Measurements from ENCODE around the gene RADIL. TPM values are rescaled to one million over a fixed set of nuclear protein-coding genes. Genes with fewer than 3 reads are reported as not detected.

The RADIL gene
- total and polyA plus RNA-seq, 9 of the 15 experiments (the other 6 are each of a cell fraction or from before 2014, with no cell fraction given), result 0.06 to 8.1 (median 1.9) TPM; not detected in 1

DNA sequence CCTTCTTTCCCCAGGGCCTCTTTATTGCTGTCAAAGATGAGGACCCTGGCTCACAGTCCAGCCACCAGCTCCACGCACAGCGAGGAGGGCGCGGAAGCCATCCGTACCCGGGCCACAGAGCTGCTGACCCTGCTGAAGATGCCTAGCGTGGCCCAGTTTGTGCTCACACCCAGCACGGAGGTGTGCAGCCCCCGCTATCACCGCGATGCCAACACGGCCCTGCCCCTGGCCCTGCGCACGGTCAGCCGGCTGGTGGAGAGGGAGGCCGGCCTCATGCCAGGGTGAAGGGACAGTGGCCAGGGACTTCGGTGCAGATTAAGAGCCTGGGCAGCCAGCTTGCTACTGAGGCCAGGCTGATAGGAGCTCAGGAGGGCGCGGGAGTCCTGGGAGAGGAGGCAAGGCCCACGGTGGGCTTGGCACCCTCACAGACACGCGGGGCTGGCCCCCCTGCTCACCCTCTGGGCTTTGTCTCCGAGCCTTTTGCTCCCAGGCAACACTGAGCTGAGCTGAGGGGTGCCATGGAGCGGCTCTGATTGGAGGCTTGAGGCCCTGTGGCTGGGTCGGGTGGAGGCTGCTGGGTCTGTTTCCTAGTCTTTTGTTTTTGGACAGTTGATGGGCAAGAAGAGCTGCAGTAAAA, 92.3 kb downstream of the RADIL start:
- Histone ChIP-seq H3K9me3 (replicated peaks; ENCODE audit: control insufficient read depth, insufficient read depth, low read depth, low read length) (no peaks in the 10 kb centered on the region), H3K4me2 (ENCODE audit: insufficient read depth, low read length) (no peak overlapping the region), H3K27ac (ENCODE audit: extremely low read depth, low read depth, low read length) (no peak overlapping the region), H4K20me1 (replicated peaks; ENCODE audit: control insufficient read depth, insufficient read depth, low read length) (no peaks in the 10 kb centered on the region), H3K79me2 (ENCODE audit: control insufficient read depth, insufficient read depth, low read length) (no peaks in the 10 kb centered on the region), H3K4me1 (replicated peaks in 1 of 2; ENCODE audit: control insufficient read depth in 2 of 2, insufficient read depth in 2 of 2, low read length in 2 of 2) (peaks cover 0 to 34% of the 10 kb centered on the region in 2 experiments; a peak in 3 of 5 replicates), H3K36me3 (ENCODE audit: control insufficient read depth, insufficient read depth, low read length) (peaks cover 36% of the 10 kb centered on the region; the same call in 1 of the 3 replicates), H3K27me3 (ENCODE audit: control insufficient read depth in 2 of 2, insufficient read depth in 2 of 2, low read length in 2 of 2) (no peaks in the 10 kb centered on the region), H2AFZ (ENCODE audit: low read depth, low read length) (no peak overlapping the region), H3K4me3 (no peak overlapping the region), H3K9ac (ENCODE audit: insufficient read depth in 1 of 2, low read depth in 2 of 2, low read length in 2 of 2) (no peak overlapping the region; a peak in 1 of 4 replicates), H3K9me1 (ENCODE audit: control insufficient read depth, insufficient read depth, low read length) (no peaks in the 10 kb centered on the region)
- 95% methylated on average over 23 of the region's 25 CpGs for WGBS (ENCODE audit: insufficient coverage, low coverage, missing lambda C conversion rate)
- DNase-seq (ENCODE audit: extremely low read depth in 1 of 4, low spot score in 3 of 4) (no peak), ATAC-seq (no peak), FAIRE-seq (no peak)
- intact Hi-C loops (cut with micrococcal nuclease) (loop anchor here (10.0 kb wide), 1 partner anchor 94 kb away; the partner anchor contains the start of gene RADIL), in situ Hi-C loops (cut with MboI) (loop anchor here (10.0 kb wide), 1 partner anchor 294 kb away; no protein-coding TSS in a partner anchor)
- POLR2A ChIA-PET, result interaction anchor here (0.8 to 1.1 kb wide), 2 partner anchors 11 to 178 kb away, joined by 3 to 4 read pairs; no protein-coding TSS in a partner anchor
- TSS peak; percentile 49 for BruUV-seq (replicated peaks)
- CTCF ChIA-PET (ENCODE audit: low intra/inter-chr PET ratio), result no interaction called here
- TF ChIP-seq CHD2 (IDR thresholded peaks at IDR 0.05; ENCODE audit: low read depth, low read length), result no peak
- TF ChIP-seq RBFOX2 (IDR thresholded peaks at IDR 0.05; ENCODE audit: low read depth, low read length), result 0 out of 2 replicates have a peak, but pooled peaks have one; percentile 10

DNA sequence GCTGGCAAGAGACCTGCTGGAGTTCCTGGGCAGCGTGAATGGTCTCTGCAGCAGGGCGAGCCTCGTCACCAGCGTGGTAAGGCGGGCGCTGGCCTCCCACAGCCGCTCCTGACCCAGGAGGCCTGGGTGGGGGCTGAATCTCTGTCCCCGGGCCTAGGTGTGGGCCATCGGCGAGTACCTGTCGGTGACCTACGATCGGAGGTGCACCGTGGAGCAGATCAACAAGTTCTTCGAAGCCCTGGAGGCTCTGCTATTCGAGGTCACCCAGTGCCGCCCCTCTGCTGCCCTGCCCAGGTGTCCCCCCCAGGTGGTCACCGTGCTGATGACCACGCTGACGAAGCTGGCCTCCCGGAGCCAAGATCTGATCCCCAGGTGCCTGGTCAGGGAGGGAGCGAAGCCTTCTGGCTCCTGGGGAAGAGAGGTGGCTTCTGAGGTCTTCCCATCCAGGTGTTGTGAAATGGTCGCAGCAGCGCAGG, 93.0 kb downstream of the RADIL start:
- no peak overlapping the region for H3K27ac ChIP-seq (ENCODE audit: extremely low read depth, low read depth, low read length)
- 95% methylated on average over 20 of the region's 24 CpGs for WGBS (ENCODE audit: insufficient coverage, low coverage, missing lambda C conversion rate)
- FAIRE-seq (no peak), ATAC-seq (no peak), DNase-seq (ENCODE audit: extremely low read depth in 1 of 4, low spot score in 3 of 4) (no peak)
- POLR2A ChIA-PET, result interaction anchor here (0.8 to 1.1 kb wide), 2 partner anchors 10 to 177 kb away, joined by 3 to 4 read pairs; no protein-coding TSS in a partner anchor
- peaks cover 0 to 34% of the 10 kb centered on the region in 2 experiments; a peak in 3 of 5 replicates for H3K4me1 ChIP-seq (replicated peaks in 1 of 2; ENCODE audit: control insufficient read depth in 2 of 2, insufficient read depth in 2 of 2, low read length in 2 of 2)
- H3K79me2 ChIP-seq (ENCODE audit: control insufficient read depth, insufficient read depth, low read length), result no peaks in the 10 kb centered on the region
- no TSS peak for BruUV-seq (replicated peaks)
- no peaks in the 10 kb centered on the region for H3K27me3 ChIP-seq (ENCODE audit: control insufficient read depth in 2 of 2, insufficient read depth in 2 of 2, low read length in 2 of 2)
- H3K9ac ChIP-seq (ENCODE audit: insufficient read depth in 1 of 2, low read depth in 2 of 2, low read length in 2 of 2), result no peak overlapping the region; a peak in 1 of 4 replicates
- no peak overlapping the region for H3K4me2 ChIP-seq (ENCODE audit: insufficient read depth, low read length)
- H3K9me3 ChIP-seq (replicated peaks; ENCODE audit: control insufficient read depth, insufficient read depth, low read depth, low read length), result no peaks in the 10 kb centered on the region
- H3K9me1 ChIP-seq (ENCODE audit: control insufficient read depth, insufficient read depth, low read length), result no peaks in the 10 kb centered on the region
- CTCF ChIA-PET (ENCODE audit: low intra/inter-chr PET ratio), result no interaction called here
- no peaks in the 10 kb centered on the region for H4K20me1 ChIP-seq (replicated peaks; ENCODE audit: control insufficient read depth, insufficient read depth, low read length)
- H2AFZ ChIP-seq (ENCODE audit: low read depth, low read length), result no peak overlapping the region
- intact Hi-C loops (cut with micrococcal nuclease) (loop anchor here (10.0 kb wide), 1 partner anchor 94 kb away; the partner anchor contains the start of gene RADIL), in situ Hi-C loops (cut with MboI) (loop anchor here (10.0 kb wide), 1 partner anchor 294 kb away; no protein-coding TSS in a partner anchor)
- H3K4me3 ChIP-seq, result no peak overlapping the region
- peaks cover 40% of the 10 kb centered on the region; the same call in 1 of the 3 replicates for H3K36me3 ChIP-seq (ENCODE audit: control insufficient read depth, insufficient read depth, low read length)
- TF ChIP-seq E2F3 (CRISPR knock-in tag; IDR thresholded peaks at IDR 0.05) (no peak), MAFK (IDR thresholded peaks at IDR 0.05; ENCODE audit: low read length) (no peak), DMBX1 (CRISPR knock-in tag; IDR thresholded peaks at IDR 0.05; ENCODE audit: borderline replicate concordance) (no peak), PTTG1 (tag; IDR thresholded peaks at IDR 0.05; ENCODE audit: low read depth) (no peak), RAD51 (IDR thresholded peaks at IDR 0.05; ENCODE audit: borderline replicate concordance, low read depth) (no peak), RB1 (IDR thresholded peaks at IDR 0.05; ENCODE audit: low read depth) (no peak), EZH2 (IDR thresholded peaks at IDR 0.05; ENCODE audit: borderline replicate concordance, low read depth, low read length) (no peak)
- TF ChIP-seq, protein P1, sequence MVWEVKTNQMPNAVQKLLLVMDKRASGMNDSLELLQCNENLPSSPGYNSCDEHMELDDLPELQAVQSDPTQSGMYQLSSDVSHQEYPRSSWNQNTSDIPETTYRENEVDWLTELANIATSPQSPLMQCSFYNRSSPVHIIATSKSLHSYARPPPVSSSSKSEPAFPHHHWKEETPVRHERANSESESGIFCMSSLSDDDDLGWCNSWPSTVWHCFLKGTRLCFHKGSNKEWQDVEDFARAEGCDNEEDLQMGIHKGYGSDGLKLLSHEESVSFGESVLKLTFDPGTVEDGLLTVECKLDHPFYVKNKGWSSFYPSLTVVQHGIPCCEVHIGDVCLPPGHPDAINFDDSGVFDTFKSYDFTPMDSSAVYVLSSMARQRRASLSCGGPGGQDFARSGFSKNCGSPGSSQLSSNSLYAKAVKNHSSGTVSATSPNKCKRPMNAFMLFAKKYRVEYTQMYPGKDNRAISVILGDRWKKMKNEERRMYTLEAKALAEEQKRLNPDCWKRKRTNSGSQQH (CRISPR knock-in tag; IDR thresholded peaks at IDR 0.05), result no peak
- TF ChIP-seq, protein P2, sequence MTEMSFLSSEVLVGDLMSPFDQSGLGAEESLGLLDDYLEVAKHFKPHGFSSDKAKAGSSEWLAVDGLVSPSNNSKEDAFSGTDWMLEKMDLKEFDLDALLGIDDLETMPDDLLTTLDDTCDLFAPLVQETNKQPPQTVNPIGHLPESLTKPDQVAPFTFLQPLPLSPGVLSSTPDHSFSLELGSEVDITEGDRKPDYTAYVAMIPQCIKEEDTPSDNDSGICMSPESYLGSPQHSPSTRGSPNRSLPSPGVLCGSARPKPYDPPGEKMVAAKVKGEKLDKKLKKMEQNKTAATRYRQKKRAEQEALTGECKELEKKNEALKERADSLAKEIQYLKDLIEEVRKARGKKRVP (CRISPR knock-in tag; IDR thresholded peaks at IDR 0.05), result no peak
